NCI-H345 treated with DMSO at 0.1 percent for 48 hours (cell line): ENCODE data around the gene COA1.
A peak's percentile ranks its signal among the peaks of the same experiment; 100 is the strongest.
"Not testable (repeated sequence)": the region's sequence is repeated elsewhere in the genome, so short reads cannot be mapped to it uniquely, and the experiment has no call there.

Source experiments
- DNase-seq: peaks from one replicate; lab custom pipeline; 2025; ENCODE audit not compliant: unreplicated experiment; lab: John Stamatoyannopoulos, UW

Gene COA1

DNA sequence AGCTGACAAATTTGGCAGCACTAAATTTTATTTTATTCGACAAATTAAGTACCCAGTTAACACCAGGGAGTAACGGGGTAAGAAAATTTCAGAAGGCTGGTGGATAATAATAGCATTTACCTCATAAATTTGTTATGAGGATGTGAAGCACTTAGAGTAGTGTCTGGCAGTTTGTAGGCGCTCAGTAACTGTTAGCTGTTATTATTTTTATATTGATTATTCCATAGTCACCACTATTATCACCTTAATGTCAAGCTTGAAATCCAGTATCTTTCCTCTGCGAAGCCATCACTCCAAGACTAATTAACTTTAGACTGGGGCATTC lies 563 bp upstream of the COA1 start:
- no peak for DNase-seq

DNA sequence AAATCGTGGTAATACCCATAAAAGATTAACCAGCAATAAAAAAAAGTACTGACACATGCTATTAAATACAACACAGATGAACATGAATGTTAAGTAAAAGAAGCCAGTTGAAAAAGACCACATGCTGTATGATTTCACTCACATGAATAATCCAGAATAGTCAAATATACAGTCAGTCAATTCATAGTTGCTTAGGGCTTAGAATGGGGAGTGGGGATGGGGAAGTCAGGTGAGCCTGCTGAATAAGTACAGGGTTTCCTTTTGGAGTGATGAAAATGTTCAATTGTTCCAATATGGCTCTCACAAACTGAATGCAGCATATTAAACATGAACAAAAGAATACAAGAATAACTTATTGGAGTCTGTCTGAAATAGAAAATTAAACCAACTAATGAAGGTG lies 1.8 kb downstream of the COA1 start:
- DNase-seq: no peak

DNA sequence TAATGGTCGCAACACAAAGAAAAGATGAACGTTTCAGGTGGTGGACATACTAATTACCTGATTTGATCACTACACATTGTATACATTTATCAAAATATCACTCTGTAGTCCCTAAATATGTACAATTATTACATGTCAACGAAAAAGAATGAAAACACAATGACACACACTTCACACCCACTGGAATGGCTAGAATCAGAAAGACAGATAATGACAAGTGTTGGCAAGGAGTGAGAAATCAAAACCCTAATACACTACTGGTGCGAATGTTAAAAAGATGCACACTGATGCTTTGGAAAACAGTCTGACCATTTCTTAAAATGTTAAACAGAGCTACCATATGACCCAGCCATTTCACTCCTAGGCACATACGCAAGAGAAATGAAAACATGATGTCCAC lies 2.3 kb downstream of the COA1 start:
- no peak for DNase-seq

DNA sequence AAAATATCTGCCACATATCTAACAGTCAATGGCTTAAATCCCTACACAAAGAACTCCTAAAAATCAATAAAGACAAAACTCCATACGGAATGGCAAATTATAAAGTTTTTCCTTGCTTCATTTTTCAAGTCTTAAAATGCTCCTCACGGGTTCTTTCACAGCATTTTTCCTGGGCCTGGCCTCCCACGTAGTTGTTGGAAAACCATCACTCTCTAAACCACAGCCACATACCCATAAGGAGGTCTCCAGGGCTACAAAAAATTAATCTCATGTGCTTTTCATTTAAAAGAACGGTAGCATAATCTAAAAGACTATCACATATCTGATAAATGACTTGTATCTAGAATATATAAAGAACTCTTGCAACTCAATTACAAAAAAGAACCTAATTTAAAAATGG lies 2.9 kb downstream of the COA1 start:
- no peak for DNase-seq

GRCh38 chr7:43725251-43725650 lies 4.1 kb downstream of the COA1 start:
- no peak for DNase-seq

GRCh38 chr7:43723007-43723341 lies 6.3 kb downstream of the COA1 start:
- no peak for DNase-seq

DNA sequence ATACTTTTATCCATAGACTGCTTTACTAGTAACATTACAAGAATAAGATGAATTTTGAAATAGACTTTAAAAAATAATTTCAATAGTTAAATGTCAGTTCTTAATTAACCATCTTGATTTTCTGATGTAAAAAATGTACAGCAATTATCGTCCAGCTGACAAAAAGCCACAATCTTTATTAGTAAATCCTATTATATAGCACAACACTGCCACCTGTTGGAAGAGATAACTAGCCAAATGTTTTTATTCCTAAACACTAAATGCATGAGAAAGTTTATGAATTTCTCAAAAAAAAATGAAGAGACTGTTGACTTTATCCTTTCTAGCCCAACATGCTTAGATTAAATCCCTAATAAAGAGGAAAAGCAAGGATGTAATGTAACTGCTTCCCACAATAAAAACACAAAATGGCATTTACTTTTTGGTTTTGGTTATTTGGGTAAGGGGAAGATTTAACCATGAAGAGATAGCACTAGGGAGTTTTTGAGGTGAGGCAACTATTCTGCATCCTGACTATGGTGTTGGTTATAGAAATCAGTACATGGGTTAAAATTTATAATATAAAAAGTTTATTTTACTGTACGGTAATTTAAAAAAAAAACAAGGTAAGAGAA lies 8.0 kb downstream of the COA1 start:
- no peak for DNase-seq

DNA sequence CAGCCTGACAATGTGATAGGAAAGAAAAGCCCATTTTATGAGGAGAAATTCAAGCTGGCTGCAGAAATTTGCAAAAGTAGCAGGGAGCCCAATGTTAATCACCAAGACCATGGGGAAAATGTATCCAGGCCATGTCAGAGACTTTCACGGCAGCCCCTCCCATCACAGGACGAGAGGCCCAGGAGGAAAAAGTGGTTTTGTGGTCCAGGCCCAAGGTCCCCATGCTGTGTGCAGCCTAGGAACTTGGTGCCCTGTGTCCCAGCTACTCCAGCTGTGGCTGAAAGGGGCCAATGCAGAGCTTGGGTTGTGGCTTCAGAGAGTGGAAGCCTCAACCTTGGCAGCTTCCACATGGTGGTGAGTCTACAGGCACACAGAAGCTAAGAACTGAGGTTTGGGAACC lies 12.7 kb downstream of the COA1 start:
- DNase-seq: no peak

- DNase-seq: not testable (repeated sequence)
Measured at GRCh38 chr7:43715966-43716365, 13.4 kb downstream of the COA1 start.

DNA sequence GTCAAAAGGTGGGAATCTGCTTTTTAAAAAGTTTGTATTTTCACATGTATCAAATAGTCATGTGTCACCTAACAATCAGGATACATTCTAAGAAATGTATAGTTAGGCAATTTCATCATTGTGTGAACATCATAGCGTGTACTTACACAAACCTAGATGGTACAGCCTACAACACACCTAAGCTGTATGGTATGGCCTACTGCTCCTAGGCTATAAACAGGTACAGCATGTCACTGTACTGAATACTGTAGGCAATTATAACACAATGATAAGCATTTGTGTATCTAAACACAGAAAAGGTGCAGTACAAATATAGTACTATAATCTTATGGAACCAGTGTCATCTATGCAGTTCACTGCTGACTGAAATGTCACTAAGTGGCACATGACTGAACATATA lies 17.8 kb downstream of the COA1 start:
- no peak for DNase-seq

- DNase-seq: not testable (repeated sequence)
Measured at GRCh38 chr7:43708055-43708454, 21.3 kb downstream of the COA1 start.

DNA sequence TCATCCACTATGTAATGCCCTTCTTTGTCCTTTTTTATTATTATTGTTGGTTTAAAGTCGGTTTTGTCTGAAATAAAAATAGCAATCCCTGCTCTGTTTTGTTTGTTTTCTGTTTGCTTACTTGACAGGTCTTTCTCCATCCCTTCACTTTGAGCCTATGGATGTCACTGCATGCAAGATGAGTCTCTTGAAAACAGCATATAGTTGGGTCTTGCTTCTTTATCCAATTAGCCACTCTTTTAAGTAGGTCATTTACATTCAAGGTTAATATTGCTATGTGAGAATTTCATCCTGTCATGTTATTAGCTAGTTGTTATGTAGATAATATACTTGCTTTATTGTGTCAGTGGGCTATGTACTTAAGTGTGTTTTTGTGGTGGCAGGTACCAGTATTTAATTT lies 25.8 kb downstream of the COA1 start:
- no peak for DNase-seq

- no peak for DNase-seq
Measured at GRCh38 chr7:43702974-43703373, 26.3 kb downstream of the COA1 start.

- DNase-seq: no peak
Measured at GRCh38 chr7:43701929-43702328, 27.4 kb downstream of the COA1 start.

DNA sequence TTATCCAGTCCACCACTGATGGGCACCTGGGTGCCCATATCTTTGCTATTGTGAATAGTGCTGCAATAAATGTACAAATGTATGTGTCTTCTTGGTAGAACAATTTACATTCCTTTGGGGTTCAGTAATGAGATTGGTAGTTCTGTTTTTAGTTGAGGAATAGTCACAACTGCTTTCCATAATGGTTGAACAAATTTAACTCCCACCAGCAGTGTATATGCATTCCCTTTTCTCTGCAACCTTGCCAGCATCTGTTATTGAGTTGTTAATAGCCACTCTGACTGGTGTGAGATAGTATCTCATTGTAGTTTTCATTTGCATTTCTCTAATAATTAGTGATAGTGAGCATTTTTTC lies 27.8 kb downstream of the COA1 start:
- DNase-seq: no peak

DNA sequence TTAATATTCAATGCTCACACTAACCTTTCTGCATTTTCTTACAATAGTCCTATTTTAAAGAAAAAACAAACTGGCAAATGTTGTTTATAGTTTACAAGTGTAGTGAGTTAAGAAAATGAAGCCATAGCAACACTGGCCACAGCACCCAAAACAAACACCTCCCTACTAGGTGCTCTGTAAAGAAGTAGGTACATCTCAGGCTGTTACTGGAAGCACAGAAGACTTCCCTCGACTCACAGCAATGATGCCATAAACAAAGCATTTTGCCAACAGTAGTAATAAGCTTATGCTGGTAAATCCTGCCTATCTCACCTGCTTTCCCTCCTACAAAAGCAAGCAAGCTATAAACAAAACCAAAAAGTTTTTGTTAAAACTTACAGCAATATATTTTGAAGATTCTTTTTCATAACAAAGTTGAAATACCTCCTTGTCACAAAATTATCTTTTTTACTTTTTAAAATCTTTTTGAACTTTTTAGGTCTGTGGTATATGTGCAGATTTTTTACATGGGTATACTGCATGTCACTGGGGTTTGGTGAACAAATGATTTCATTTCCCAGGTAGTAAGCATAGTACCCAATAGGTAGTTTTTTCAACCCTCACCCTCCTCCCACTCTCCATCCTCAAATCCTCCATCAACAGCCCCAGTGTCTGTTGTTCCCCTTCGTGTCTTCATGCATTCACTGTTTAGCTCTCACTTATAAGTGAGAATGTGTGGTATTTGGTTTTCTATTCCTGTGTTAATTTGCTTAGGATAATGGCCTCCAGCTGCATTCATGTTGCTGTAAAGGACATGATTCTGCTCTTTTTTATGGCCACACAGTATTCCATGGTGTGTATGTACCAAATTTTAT lies 28.4 kb downstream of the COA1 start:
- no peak for DNase-seq

GRCh38 chr7:43700059-43700501 lies 29.2 kb downstream of the COA1 start:
- DNase-seq: peak; percentile 5

DNA sequence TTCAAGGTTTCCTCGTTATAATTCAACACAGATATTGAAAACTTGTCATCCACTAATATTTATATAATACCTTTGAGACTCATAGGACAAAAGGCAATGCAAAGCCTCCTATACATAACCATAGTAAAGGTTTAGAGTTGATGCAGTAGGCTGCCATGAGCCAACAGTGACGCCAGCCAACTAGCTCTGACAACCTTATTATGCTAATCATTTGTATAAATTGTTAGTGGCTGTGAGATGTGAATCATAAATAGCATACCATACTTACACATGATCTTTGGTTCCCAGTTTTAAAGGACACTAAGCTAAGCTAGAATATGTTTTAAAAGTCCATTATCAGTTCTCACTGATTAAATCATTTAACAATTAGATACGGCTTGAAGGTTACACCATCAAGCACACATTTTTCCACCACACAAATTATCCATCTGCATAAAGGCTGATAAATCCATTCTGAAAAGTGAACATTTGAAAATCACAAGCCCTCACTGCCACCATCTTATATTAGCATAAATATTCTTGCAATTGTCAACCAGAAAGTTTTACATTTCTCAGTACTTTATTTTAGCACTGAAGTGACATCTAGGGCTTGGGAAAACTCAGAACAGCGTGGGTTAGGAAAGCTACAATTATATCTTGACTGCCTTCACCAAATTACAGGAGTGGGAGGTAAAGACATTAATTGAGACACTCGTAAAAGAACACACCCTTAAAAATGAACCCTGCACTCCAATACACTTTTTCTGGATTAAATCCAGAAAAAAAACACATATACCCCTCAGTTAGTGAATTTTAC lies 30.7 kb downstream of the COA1 start:
- DNase-seq: no peak

- no peak for DNase-seq
Measured at GRCh38 chr7:43697690-43698089, 31.6 kb downstream of the COA1 start.

DNA sequence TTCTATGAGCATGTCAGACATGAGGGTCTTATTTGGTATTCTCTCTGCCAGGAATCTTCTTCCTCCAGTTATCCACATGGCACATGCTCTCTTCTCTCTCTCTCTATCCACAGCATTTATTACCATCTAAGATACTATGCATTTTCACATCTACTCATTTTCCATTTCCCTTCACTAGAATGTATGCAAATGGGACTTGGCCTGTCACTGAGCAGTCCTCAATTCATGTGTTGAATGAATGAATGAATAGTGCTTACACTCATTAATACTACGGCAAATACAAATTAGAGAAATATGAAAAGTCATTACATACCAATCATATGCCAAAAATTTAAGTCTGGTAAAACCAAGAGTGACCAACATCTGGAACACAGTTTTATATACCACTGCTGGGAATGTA lies 34.0 kb downstream of the COA1 start:
- DNase-seq: no peak

GRCh38 chr7:43694399-43694748 lies 34.9 kb downstream of the COA1 start:
- DNase-seq: no peak

GRCh38 chr7:43693687-43694398 lies 35.5 kb downstream of the COA1 start:
- DNase-seq: no peak
